SK-N-SH treated with all-trans-retinoic acid at 6 μM for 48 hours (cell line): ENCODE measurements around the gene DDHD1.

ENCODE experiments used
- ATAC-seq: fragments of 200-7000 bp; cut with Tn5 transposase; 3 replicates; pipeline ENCODE4 v1.9.1; 2020; ENCODE audit warnings: mild to moderate bottlenecking, moderate library complexity
- ARNTL ChIP-seq: fragments of 450-650 bp; formaldehyde crosslinking; IDR thresholded peaks from 2 replicates; pipeline ENCODE4 v1.5.0; 2020; ENCODE audit warnings: low read depth, mild to moderate bottlenecking, moderate library complexity, borderline replicate concordance
- BACH2 ChIP-seq: fragments of 250-450 bp; sonication (Bioruptor Pico); IDR thresholded peaks from 2 replicates; pipeline ENCODE4 v1.9.0; 2021; ENCODE audit warnings: mild to moderate bottlenecking, borderline replicate concordance
- CREB5 ChIP-seq: fragments of 250-450 bp; sonication (Bioruptor Pico); IDR thresholded peaks from 2 replicates; pipeline ENCODE4 v1.5.1; 2020; ENCODE audit warnings: low read depth, mild to moderate bottlenecking, moderate library complexity
- CSDC2 ChIP-seq: fragments of 250-450 bp; sonication (Bioruptor Pico); IDR thresholded peaks from 2 replicates; pipeline ENCODE4 v1.5.0; 2020; ENCODE audit warnings: mild to moderate bottlenecking, moderate library complexity
- CSRNP3 ChIP-seq: fragments of 250-450 bp; sonication (Bioruptor Pico); IDR thresholded peaks from 2 replicates; pipeline ENCODE4 v1.5.1; 2021; ENCODE audit warnings: mild to moderate bottlenecking, moderate library complexity
- ESRRG ChIP-seq: fragments of 250-450 bp; sonication (Bioruptor Pico); IDR thresholded peaks from 2 replicates; pipeline ENCODE4 v1.6.1; 2021; ENCODE audit warnings: mild to moderate bottlenecking
- GLIS3 ChIP-seq: fragments of 250-450 bp; sonication (Bioruptor Pico); IDR thresholded peaks from 2 replicates; pipeline ENCODE4 v1.5.0; 2020; ENCODE audit warnings: mild to moderate bottlenecking, moderate library complexity
- OSR1 ChIP-seq: fragments of 250-450 bp; sonication (Bioruptor Pico); IDR thresholded peaks from 2 replicates; pipeline ENCODE4 v1.8.0; 2022; ENCODE audit warnings: moderate library complexity, mild to moderate bottlenecking, inconsistent platforms
- RARB ChIP-seq: fragments of 250-450 bp; sonication (Bioruptor Pico); IDR thresholded peaks from 2 replicates; pipeline ENCODE4 v1.8.0; 2021; ENCODE audit warnings: mild to moderate bottlenecking, moderate library complexity
- SNAI2 ChIP-seq: fragments of 250-450 bp; sonication (Bioruptor Pico); IDR thresholded peaks from 2 replicates; pipeline ENCODE4 v1.5.0; 2020; ENCODE audit warnings: mild to moderate bottlenecking, moderate library complexity
- TCF4 ChIP-seq: fragments of 250-450 bp; sonication (Bioruptor Pico); IDR thresholded peaks from 2 replicates; pipeline ENCODE4 v1.8.0; 2021; ENCODE audit warnings: mild to moderate bottlenecking, moderate library complexity, borderline replicate concordance
- ZFP3 ChIP-seq: fragments of 250-450 bp; sonication (Bioruptor Pico); IDR thresholded peaks from 2 replicates; pipeline ENCODE4 v1.5.0; 2020; ENCODE audit warnings: mild to moderate bottlenecking, moderate library complexity
- ZFP30 ChIP-seq: fragments of 450-650 bp; formaldehyde crosslinking; IDR thresholded peaks from 2 replicates; pipeline ENCODE4 v1.5.0; 2022; ENCODE audit warnings: mild to moderate bottlenecking, moderate library complexity
- ZNF565 ChIP-seq: fragments of 450-650 bp; formaldehyde crosslinking; conservative IDR thresholded peaks from 2 replicates; pipeline ENCODE4 v1.5.0; 2020; ENCODE audit warnings: low read depth, mild to moderate bottlenecking, moderate library complexity
- ZNF70 ChIP-seq: fragments of 450-650 bp; formaldehyde crosslinking; IDR thresholded peaks from 2 replicates; pipeline ENCODE4 v1.5.0; 2020; ENCODE audit warnings: mild to moderate bottlenecking, moderate library complexity
- ZNF8 ChIP-seq: fragments of 450-650 bp; formaldehyde crosslinking; IDR thresholded peaks from 2 replicates; pipeline ENCODE4 v1.5.0; 2020; ENCODE audit warnings: mild to moderate bottlenecking, moderate library complexity
- TF ChIP-seq, protein P1 (sequence below): fragments of 250-450 bp; sonication (Bioruptor Pico); IDR thresholded peaks from 2 replicates; pipeline ENCODE4 v1.8.0; 2020; ENCODE audit warnings: mild to moderate bottlenecking, moderate library complexity, borderline replicate concordance
- TF ChIP-seq, protein P2 (sequence below): fragments of 250-450 bp; sonication (Bioruptor Pico); IDR thresholded peaks from 2 replicates; pipeline ENCODE4 v1.5.0; 2020; ENCODE audit warnings: mild to moderate bottlenecking, moderate library complexity
- TF ChIP-seq, protein P3 (sequence below): fragments of 250-450 bp; sonication (Bioruptor Pico); IDR thresholded peaks from 2 replicates; pipeline ENCODE4 v1.8.0; 2021; ENCODE audit warnings: low read depth, mild to moderate bottlenecking, moderate library complexity, borderline replicate concordance

The DDHD1 gene

DNA sequence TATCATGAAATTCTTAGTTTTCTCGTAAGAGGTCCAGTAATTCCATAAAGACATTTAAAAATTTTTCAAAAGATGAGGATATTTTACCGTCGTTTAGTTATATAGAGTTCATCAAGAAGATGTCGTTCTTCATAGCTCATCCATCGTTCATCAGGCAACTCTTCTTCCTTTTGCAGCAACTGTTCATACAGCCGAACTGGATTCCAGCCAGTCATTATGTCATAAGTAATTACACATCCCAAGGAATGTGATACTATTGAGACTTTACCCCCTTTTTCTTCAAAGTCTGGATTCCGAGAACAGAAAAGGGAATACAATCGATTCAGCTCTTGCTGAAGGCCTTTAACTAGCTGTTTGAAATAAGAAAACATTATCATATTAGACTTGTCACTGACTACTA lies 90.3 kb downstream of the DDHD1 start:
- no peak for TF ChIP-seq CSRNP3
- TF ChIP-seq ZNF565 = no peak
- no peak for TF ChIP-seq ZFP3 (CRISPR knock-in tag)
- TF ChIP-seq, protein P1, sequence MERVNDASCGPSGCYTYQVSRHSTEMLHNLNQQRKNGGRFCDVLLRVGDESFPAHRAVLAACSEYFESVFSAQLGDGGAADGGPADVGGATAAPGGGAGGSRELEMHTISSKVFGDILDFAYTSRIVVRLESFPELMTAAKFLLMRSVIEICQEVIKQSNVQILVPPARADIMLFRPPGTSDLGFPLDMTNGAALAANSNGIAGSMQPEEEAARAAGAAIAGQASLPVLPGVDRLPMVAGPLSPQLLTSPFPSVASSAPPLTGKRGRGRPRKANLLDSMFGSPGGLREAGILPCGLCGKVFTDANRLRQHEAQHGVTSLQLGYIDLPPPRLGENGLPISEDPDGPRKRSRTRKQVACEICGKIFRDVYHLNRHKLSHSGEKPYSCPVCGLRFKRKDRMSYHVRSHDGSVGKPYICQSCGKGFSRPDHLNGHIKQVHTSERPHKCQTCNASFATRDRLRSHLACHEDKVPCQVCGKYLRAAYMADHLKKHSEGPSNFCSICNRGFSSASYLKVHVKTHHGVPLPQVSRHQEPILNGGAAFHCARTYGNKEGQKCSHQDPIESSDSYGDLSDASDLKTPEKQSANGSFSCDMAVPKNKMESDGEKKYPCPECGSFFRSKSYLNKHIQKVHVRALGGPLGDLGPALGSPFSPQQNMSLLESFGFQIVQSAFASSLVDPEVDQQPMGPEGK = no peak
- ATAC-seq = no peak

DNA sequence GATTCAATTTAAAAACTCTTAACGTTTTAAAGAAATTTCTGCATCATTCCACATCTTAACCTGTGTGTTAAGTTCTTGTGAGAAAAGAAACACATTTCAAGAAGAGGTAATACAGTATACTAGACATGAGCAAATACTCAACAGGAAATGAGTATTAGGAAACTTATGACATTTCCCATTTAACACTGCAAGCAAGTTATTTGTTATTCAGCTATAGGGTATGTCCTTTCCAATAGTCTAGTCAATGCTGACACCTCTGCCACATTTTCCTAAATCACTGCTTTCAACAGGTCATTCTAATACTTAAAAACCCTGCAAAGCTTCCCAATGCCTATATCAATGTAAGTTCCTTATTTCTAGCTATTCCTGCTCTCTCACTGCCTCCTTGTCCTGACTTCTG lies 93.1 kb downstream of the DDHD1 start:
- TF ChIP-seq SNAI2 (CRISPR knock-in tag) (no peak), ESRRG (no peak), TCF4 (no peak), BACH2 (CRISPR knock-in tag) (no peak), ZNF565 (no peak), CSRNP3 (no peak), CSDC2 (CRISPR knock-in tag) (no peak), ZFP30 (CRISPR knock-in tag) (no peak), ZNF70 (CRISPR knock-in tag) (no peak), ARNTL (CRISPR knock-in tag) (no peak), ZNF8 (CRISPR knock-in tag) (no peak), GLIS3 (no peak), OSR1 (CRISPR knock-in tag) (no peak), CREB5 (CRISPR knock-in tag) (no peak), RARB (CRISPR knock-in tag) (no peak)
- TF ChIP-seq, protein P1 = no peak
- TF ChIP-seq, protein P2, sequence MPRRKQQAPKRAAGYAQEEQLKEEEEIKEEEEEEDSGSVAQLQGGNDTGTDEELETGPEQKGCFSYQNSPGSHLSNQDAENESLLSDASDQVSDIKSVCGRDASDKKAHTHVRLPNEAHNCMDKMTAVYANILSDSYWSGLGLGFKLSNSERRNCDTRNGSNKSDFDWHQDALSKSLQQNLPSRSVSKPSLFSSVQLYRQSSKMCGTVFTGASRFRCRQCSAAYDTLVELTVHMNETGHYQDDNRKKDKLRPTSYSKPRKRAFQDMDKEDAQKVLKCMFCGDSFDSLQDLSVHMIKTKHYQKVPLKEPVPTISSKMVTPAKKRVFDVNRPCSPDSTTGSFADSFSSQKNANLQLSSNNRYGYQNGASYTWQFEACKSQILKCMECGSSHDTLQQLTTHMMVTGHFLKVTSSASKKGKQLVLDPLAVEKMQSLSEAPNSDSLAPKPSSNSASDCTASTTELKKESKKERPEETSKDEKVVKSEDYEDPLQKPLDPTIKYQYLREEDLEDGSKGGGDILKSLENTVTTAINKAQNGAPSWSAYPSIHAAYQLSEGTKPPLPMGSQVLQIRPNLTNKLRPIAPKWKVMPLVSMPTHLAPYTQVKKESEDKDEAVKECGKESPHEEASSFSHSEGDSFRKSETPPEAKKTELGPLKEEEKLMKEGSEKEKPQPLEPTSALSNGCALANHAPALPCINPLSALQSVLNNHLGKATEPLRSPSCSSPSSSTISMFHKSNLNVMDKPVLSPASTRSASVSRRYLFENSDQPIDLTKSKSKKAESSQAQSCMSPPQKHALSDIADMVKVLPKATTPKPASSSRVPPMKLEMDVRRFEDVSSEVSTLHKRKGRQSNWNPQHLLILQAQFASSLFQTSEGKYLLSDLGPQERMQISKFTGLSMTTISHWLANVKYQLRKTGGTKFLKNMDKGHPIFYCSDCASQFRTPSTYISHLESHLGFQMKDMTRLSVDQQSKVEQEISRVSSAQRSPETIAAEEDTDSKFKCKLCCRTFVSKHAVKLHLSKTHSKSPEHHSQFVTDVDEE (CRISPR knock-in tag) = no peak
- TF ChIP-seq, protein P3, sequence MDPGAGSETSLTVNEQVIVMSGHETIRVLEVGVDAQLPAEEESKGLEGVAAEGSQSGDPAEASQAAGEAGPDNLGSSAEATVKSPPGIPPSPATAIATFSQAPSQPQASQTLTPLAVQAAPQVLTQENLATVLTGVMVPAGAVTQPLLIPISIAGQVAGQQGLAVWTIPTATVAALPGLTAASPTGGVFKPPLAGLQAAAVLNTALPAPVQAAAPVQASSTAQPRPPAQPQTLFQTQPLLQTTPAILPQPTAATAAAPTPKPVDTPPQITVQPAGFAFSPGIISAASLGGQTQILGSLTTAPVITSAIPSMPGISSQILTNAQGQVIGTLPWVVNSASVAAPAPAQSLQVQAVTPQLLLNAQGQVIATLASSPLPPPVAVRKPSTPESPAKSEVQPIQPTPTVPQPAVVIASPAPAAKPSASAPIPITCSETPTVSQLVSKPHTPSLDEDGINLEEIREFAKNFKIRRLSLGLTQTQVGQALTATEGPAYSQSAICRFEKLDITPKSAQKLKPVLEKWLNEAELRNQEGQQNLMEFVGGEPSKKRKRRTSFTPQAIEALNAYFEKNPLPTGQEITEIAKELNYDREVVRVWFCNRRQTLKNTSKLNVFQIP (CRISPR knock-in tag) = no peak
- ATAC-seq = no peak
